Stimulated activated effector memory CD8-positive, alpha-beta T cell treated with anti-CD3 and anti-CD28 coated beads, Interleukin-12 subunit alpha, Interleukin-12 subunit beta, amount 100 ng/mL, for 72 hours (primary cell): ENCODE results near the gene ARHGEF17.

Experiments
- ATAC-seq: fragments of 150-1000 bp; cut with Tn5 transposase; 2 replicates; pipeline ENCODE4 v1.10.0; 2021
- DNase-seq, 2 donors: peaks; one replicate each; pipeline ENCODE4 v3.0.0; 2021 to 2022; ENCODE audit warnings: low spot score in 2 of 2
- H3K27ac Mint-ChIP-seq: one replicate; pipeline ENCODE4 v1.8.0; 2022; ENCODE audit warnings: mild to moderate bottlenecking, mixed read lengths
- H3K36me3 Mint-ChIP-seq: one replicate; pipeline ENCODE4 v1.8.0; 2022; ENCODE audit warnings: mild to moderate bottlenecking, mixed read lengths
- H3K4me1 Mint-ChIP-seq: one replicate; pipeline ENCODE4 v1.8.0; 2022; ENCODE audit warnings: mixed read lengths
- H3K4me3 Mint-ChIP-seq: one replicate; pipeline ENCODE4 v1.8.0; 2022; ENCODE audit warnings: mild to moderate bottlenecking, mixed read lengths
- H3K9me3 Mint-ChIP-seq: one replicate; pipeline ENCODE4 v1.8.0; 2022; ENCODE audit warnings: mixed read lengths

ARHGEF17 gene

GRCh38 chr11:73410627-73411026, 102.6 kb downstream of the ARHGEF17 start:
- DNase-seq (no peak), ATAC-seq (no peak)
- H3K4me3 Mint-ChIP-seq = no peak overlapping the region
- peaks cover 16% of the 10 kb centered on the region for H3K4me1 Mint-ChIP-seq
- no peaks in the 10 kb centered on the region for H3K9me3 Mint-ChIP-seq
- H3K27ac Mint-ChIP-seq = peak overlapping the region; percentile 43
- H3K36me3 Mint-ChIP-seq = peaks cover 41% of the 10 kb centered on the region

GRCh38 chr11:73411031-73411430, 103.0 kb downstream of the ARHGEF17 start:
- peak; percentile 12 for ATAC-seq
- no peak overlapping the region for H3K4me3 Mint-ChIP-seq
- peak overlapping the region; percentile 43 for H3K27ac Mint-ChIP-seq
- peaks cover 37% of the 10 kb centered on the region for H3K36me3 Mint-ChIP-seq
- no peak for DNase-seq
- H3K4me1 Mint-ChIP-seq = peaks cover 16% of the 10 kb centered on the region
- no peaks in the 10 kb centered on the region for H3K9me3 Mint-ChIP-seq

- Mint-ChIP-seq H3K27ac (peak overlapping the region; percentile 1), H3K4me3 (no peak overlapping the region), H3K4me1 (peaks cover 16% of the 10 kb centered on the region), H3K9me3 (no peaks in the 10 kb centered on the region), H3K36me3 (peaks cover 34% of the 10 kb centered on the region)
- no peak for DNase-seq
- no peak for ATAC-seq
These were observed 104.2 kb downstream of the ARHGEF17 start for GRCh38 chr11:73412308-73412707.

GRCh38 chr11:73413256-73413655, 105.2 kb downstream of the ARHGEF17 start:
- no peak for ATAC-seq
- Mint-ChIP-seq H3K27ac (peak overlapping the region; percentile 1), H3K36me3 (peaks cover 27% of the 10 kb centered on the region), H3K9me3 (no peaks in the 10 kb centered on the region), H3K4me3 (no peak overlapping the region), H3K4me1 (peaks cover 11% of the 10 kb centered on the region)
- no peak for DNase-seq

GRCh38 chr11:73414977-73415651, 107.0 kb downstream of the ARHGEF17 start:
- no peaks in the 10 kb centered on the region for H3K9me3 Mint-ChIP-seq
- peak; percentile 64 for ATAC-seq
- H3K4me3 Mint-ChIP-seq = no peak overlapping the region
- no peak overlapping the region for H3K27ac Mint-ChIP-seq
- peaks cover 11% of the 10 kb centered on the region for H3K4me1 Mint-ChIP-seq
- peaks cover 25% of the 10 kb centered on the region for H3K36me3 Mint-ChIP-seq
- no peak for DNase-seq

- Mint-ChIP-seq H3K27ac (peak overlapping the region; percentile 49), H3K36me3 (peaks cover 16% of the 10 kb centered on the region), H3K4me1 (peaks cover 11% of the 10 kb centered on the region), H3K4me3 (no peak overlapping the region), H3K9me3 (no peaks in the 10 kb centered on the region)
- ATAC-seq (no peak), DNase-seq (no peak)
These were observed 108.0 kb downstream of the ARHGEF17 start for GRCh38 chr11:73415854-73416615.

GRCh38 chr11:73416786-73417185, 108.7 kb downstream of the ARHGEF17 start:
- ATAC-seq = no peak
- Mint-ChIP-seq H3K36me3 (peaks cover 14% of the 10 kb centered on the region), H3K4me3 (no peak overlapping the region), H3K27ac (peak overlapping the region; percentile 49), H3K4me1 (peaks cover 11% of the 10 kb centered on the region), H3K9me3 (no peaks in the 10 kb centered on the region)
- no peak for DNase-seq
